ENCODE results near the gene SIK2.
A peak's percentile ranks its signal among the peaks of the same experiment; 100 is the strongest.
"Not testable (repeated sequence)": the region's sequence is repeated elsewhere in the genome, so short reads cannot be mapped to it uniquely, and the experiment has no call there.

Gene SIK2

GRCh38 chr11:111658493-111658892 is 56.2 kb downstream of the SIK2 start:
- not testable (repeated sequence) for DNase-seq (ENCODE audit: low read depth)

DNA sequence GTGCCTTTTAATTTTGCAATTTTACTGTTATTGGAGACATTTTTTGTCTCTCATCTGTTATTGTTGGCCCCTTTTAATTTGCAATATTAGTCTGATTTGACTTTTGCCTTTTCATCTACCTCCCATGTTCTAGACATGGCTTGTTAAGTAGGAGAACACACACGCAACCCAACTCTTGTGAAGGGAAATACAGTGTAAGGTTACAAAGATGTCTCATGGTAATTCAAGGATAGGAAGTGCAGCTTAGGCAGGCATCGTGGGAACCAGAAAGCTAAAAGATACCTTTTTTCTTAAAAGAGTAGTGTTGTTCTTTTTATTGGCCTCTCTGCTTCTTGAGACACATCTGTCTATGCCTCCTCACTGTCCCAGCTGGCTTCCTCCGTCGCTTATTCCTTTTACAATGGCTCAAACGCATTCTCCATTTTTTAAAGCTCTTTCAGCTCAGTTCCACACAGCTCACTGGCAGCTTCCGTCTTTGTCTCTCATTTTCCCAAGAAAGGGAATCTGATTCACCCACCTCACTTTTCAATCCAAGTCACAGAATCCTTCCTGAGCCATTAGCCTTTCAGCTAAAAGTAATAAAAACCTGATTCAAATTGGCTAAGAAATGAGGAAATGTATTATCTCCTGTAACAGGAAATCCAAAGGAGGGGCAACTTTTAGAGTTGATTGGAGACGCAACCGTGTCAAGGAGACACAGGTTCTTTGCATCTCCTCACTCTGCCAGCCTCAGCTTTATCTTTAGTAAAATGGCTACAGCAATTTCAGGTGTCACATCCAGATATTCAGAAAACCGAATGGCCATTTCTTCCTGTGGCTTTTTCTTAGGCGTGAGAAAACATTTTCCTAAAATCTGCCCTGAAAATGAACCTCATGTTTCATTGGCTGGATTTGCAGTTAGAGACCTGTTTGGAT is 57.2 kb downstream of the SIK2 start:
- no peak for DNase-seq (ENCODE audit: low read depth)

DNA sequence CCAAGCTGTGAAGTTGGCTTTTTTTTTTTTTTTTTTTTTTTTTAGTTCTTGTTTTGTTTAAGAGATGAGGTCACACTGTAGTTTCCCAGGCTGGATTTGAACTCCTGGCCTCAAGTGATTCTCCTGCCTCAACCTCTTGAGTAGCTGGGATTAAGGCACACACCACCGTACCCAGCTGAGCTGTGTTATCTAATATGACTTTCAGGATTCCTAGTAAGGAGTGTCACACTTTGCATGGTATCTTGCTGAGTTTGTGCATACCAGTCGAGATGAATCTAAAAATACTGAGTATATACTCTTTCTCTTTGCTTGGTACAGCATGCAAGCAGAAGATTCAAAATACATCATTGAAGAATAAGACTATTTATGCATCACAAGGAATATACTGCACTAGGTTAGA is 58.6 kb downstream of the SIK2 start:
- DNase-seq (ENCODE audit: low read depth) = no peak

GRCh38 chr11:111663820-111664219 is 61.6 kb downstream of the SIK2 start:
- no peak for DNase-seq (ENCODE audit: low read depth)

- DNase-seq (ENCODE audit: low read depth) = peak; percentile 38
These were observed 63.5 kb downstream of the SIK2 start for GRCh38 chr11:111665777-111666176.

GRCh38 chr11:111668980-111669379 is 66.7 kb downstream of the SIK2 start:
- DNase-seq (ENCODE audit: low read depth) = no peak

DNA sequence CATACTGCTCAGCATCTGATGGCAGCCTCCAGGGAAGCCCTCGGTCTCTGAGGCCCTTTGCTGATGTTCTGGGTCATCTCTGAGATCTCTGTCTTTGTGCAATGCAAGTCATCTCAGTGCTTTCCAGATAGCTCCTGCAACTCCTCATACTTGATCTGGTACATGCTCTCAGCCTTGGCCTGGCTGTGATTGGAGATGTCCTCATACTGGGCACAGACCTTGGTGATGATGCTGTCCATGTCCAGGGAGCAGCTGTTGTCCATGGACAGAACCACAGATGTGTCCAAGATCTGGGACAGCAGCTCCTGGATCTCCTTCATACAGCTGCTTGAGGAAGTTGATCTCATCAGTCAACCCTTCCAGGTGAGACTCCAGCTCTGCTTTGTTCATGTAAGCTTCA is 69.1 kb downstream of the SIK2 start:
- no peak for DNase-seq (ENCODE audit: low read depth)

- no peak for DNase-seq (ENCODE audit: low read depth)
These were observed 70.7 kb downstream of the SIK2 start for GRCh38 chr11:111672949-111673348.

GRCh38 chr11:111674941-111675340 is 72.7 kb downstream of the SIK2 start:
- no peak for DNase-seq (ENCODE audit: low read depth)

GRCh38 chr11:111675891-111676290 is 73.6 kb downstream of the SIK2 start:
- DNase-seq (ENCODE audit: low read depth) = no peak

GRCh38 chr11:111676878-111677585 is 74.8 kb downstream of the SIK2 start:
- no peak for DNase-seq (ENCODE audit: low read depth)

DNA sequence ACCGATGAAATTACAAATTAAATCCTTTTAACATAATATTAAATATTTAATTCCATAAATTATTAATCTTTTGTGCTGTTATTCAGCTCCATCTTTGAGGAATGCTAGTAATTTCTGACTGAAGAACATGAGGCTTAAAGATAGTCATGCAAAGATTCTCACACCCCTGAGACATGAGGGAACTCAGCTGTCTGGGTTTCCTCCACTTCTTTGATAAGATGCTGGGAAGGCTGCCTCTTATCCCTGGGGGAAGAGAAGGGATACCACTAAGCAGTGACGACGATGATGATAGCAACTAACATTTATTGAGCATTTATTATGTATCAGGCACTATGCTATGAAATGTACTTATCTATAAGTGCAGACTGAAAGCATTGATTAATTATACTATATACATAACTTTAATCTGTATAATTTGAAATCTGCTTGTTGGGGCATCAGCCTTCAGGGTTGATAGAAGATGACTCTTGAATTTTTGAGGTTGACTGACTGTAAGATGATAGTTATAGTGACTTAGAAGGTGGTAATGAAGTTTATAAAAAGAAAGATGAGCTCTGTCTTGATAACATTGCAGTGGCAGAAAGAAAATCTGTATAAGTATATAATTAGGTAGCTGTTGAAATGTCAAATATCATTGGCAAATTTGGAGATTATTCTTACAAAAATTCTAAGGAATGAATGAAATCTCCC is 78.4 kb downstream of the SIK2 start:
- no peak for DNase-seq (ENCODE audit: low read depth)

DNA sequence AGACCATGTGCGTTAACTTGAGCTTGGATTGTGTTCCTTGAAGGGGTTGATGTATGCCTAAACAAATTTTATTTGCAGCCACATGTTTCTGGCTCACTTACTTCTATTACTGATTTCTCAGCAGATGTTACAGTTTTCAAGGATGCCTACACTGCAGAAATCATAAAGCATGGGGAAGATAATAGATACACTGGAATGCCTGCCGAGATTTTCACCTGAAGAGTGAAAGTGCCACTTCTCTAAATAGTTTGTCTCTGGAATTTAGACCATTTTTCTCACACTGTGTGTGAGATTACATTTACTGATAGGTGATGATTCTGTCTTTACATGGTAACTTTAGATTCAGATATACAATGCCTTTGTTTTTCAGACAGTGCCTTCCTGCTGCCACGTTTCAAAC is 81.6 kb downstream of the SIK2 start:
- no peak for DNase-seq (ENCODE audit: low read depth)

GRCh38 chr11:111684251-111684650 is 82.0 kb downstream of the SIK2 start:
- no peak for DNase-seq (ENCODE audit: low read depth)

DNA sequence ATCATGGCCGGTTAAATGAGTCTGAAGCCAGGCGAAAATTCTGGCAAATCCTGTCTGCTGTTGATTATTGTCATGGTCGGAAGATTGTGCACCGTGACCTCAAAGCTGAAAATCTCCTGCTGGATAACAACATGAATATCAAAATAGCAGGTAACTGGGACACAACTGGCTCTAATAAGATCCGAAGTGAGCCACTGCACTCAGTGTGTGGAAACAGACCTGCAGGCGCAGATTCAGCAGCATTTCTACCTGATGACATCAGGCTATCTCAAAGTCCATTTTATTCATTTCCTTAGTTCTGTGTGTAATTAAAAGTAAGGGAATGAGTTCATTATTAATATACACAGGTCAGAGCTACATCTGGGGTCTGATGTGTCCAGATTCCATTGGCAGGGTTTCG is 85.8 kb downstream of the SIK2 start:
- DNase-seq (ENCODE audit: low read depth) = no peak

DNA sequence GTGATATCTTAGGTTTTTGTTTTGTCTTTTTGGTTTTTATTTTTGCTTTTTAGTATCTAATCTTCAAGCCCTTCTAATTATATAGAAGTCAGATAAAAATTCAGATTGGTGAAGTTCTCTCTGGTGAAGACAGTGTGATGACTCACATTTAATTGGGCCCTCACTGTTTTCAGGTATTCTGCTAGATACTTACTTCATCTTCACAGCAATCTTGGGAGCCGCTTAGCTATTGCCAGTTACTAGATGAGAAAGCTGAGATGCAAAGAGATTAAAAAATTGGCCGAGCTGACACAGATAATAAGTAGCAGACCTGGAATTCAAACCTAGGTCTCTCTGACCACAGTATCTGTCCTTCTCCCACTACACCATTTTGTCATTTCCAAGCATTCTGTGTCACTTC is 88.9 kb downstream of the SIK2 start:
- DNase-seq (ENCODE audit: low read depth) = no peak

DNA sequence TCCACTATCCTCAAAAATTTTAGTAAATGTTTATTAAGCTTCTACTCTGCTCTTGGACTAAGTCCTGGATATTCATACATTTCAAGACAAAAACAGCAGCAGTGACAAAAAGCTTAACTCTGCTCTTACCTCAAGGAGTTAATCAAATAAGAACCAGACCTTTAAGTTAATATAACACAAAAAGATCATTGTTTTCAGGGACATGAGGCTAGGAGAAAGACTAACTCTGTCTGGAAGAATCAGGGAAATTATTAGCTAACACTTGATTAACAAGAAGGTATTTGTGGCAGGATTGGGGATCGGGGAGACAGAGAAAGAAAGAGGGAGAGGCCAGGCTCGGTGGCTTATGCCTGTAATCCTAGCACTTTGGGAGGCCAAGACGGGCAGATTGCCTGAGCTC is 89.5 kb downstream of the SIK2 start:
- no peak for DNase-seq (ENCODE audit: low read depth)

DNA sequence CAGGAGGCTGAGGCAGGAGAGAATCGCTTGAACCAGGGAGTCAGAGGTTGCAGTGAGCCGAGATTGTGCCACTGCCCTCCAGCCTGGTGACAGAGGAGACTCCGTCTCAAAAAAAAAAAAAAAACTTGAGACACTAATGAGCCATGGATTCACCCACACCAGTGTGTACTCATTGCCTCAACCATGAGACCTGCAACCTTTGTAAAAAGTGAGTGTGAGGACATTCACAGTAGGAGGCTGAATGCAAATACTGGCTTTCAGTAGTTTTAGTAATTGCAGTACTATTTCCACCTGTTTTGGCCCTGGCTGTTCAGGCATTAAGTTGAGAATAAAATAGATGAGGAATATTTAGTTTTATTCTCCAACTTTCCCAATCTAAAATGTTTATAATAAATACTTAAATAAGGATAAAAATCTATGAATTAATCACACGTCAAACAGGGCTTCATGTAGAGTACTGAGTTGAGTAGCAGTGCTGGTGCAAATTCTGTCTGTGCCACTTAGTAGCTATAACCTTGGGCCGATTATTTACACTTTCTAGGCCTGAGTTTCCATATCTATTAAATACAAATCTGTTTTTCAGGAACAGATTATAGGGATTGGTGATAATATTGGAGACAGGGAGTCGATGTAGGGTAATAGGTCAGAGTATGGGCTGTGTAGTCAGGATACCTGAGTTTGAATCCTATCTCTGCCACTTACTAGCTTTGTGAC is 91.1 kb downstream of the SIK2 start:
- DNase-seq (ENCODE audit: low read depth) = no peak

- DNase-seq (ENCODE audit: low read depth) = peak; percentile 66
These were observed 92.6 kb downstream of the SIK2 start for GRCh38 chr11:111694851-111695250.

- no peak for DNase-seq (ENCODE audit: low read depth)
These were observed 94.3 kb downstream of the SIK2 start for GRCh38 chr11:111696556-111696955.

GRCh38 chr11:111697933-111698371 is 95.7 kb downstream of the SIK2 start:
- DNase-seq (ENCODE audit: low read depth) = no peak

All from GM04504 (cell line).